IMR-90 (cell line): Measurements from ENCODE around the gene TTC24. TPM values are rescaled to one million over a fixed set of nuclear protein-coding genes. Genes with fewer than 3 reads are reported as not detected.

ENCODE experiments used
- ATAC-seq: fragments of 200-7000 bp; cut with Tn5 transposase; 2 replicates; pipeline ENCODE4 v1.9.1; 2020; ENCODE audit warnings: low read depth, mild to moderate bottlenecking, moderate library complexity
- BruUV-seq: library from RNA; stranded (reverse); fragments of 400-500 nt; replicated peaks from 2 replicates; lab custom pipeline; 2021; lab: Mats Ljungman, UMichigan
- CTCF ChIA-PET: fragments of 300-600 bp; formaldehyde crosslinking; extraction: SDS; loops from one replicate; lab custom pipeline; 2021; ENCODE audit warnings: antibody characterized with exemption; lab: Yijun Ruan, JAX
- POLR2A ChIA-PET: fragments of 300-600 bp; sonication (Branson Sonifier 250); formaldehyde crosslinking; loops from one replicate; lab custom pipeline; 2022; ENCODE audit warnings: antibody characterized with exemption; ENCODE audit not compliant: unreplicated experiment; lab: Charles Lee
- DNase-seq: peaks from one replicate; pipeline ENCODE4 v3.0.0; 2013
- H2AFZ ChIP-seq: replicated peaks from 2 replicates; pipeline ENCODE3; 2013; ENCODE audit warnings: low read length, mild to moderate bottlenecking; ENCODE audit not compliant: poor library complexity
- H2AK5ac ChIP-seq: 2 replicates; pipeline ENCODE4 v1.6.1; 2013; ENCODE audit warnings: low read depth, low read length, inconsistent platforms
- H2AK9ac ChIP-seq: replicated peaks from 2 replicates; pipeline ENCODE3; 2013; ENCODE audit warnings: mild to moderate bottlenecking, low read depth, low read length, moderate library complexity; ENCODE audit not compliant: poor library complexity
- H2BK120ac ChIP-seq: 2 replicates; pipeline ENCODE4 v1.6.1; 2013; ENCODE audit warnings: low read depth, low read length, inconsistent platforms
- H2BK15ac ChIP-seq: 3 replicates; pipeline ENCODE4 v1.6.1; 2013; ENCODE audit warnings: low read depth, low read length, inconsistent platforms
- H2BK20ac ChIP-seq: 2 replicates; pipeline ENCODE4 v1.6.1; 2013; ENCODE audit warnings: low read depth, mild to moderate bottlenecking, inconsistent platforms, low read length, moderate library complexity
- H2BK5ac ChIP-seq: 2 replicates; pipeline ENCODE4 v1.6.1; 2013; ENCODE audit warnings: mild to moderate bottlenecking, low read depth, low read length, inconsistent platforms; ENCODE audit not compliant: poor library complexity, severe bottlenecking
- H3K14ac ChIP-seq: replicated peaks from 2 replicates; pipeline ENCODE4 v1.6.1; 2013; ENCODE audit warnings: low read depth, low read length, inconsistent platforms
- H3K18ac ChIP-seq: 2 replicates; pipeline ENCODE4 v1.6.1; 2013; ENCODE audit warnings: low read depth, low read length, control low read depth
- H3K23ac ChIP-seq: 2 replicates; pipeline ENCODE4 v1.6.1; 2013; ENCODE audit warnings: low read depth, low read length, inconsistent platforms
- H3K27ac ChIP-seq: 2 replicates; pipeline ENCODE4 v1.5.1; 2013; ENCODE audit warnings: mild to moderate bottlenecking, control low read depth, low read length; ENCODE audit not compliant: insufficient read depth
- H3K27me3 ChIP-seq: 2 replicates; pipeline ENCODE4 v1.6.1; 2013; ENCODE audit warnings: low read length; ENCODE audit not compliant: control insufficient read depth, insufficient read depth
- H3K36me3 ChIP-seq: 2 replicates; pipeline ENCODE4 v1.6.1; 2013; ENCODE audit warnings: low read length, mixed read lengths; ENCODE audit not compliant: control insufficient read depth, insufficient read depth
- H3K4ac ChIP-seq: 2 replicates; pipeline ENCODE4 v1.6.1; 2013; ENCODE audit warnings: low read depth, low read length, inconsistent platforms
- H3K4me1 ChIP-seq: 2 replicates; pipeline ENCODE4 v1.6.1; 2013; ENCODE audit warnings: low read length, mixed read lengths; ENCODE audit not compliant: control insufficient read depth, insufficient read depth
- H3K4me2 ChIP-seq: 2 replicates; pipeline ENCODE4 v1.6.1; 2013; ENCODE audit warnings: low read depth, mild to moderate bottlenecking, control low read depth, low read length, moderate library complexity
- H3K4me3 ChIP-seq: 2 replicates; pipeline ENCODE4 v1.5.1; 2013; ENCODE audit warnings: low read depth, mild to moderate bottlenecking, control low read depth, low read length, moderate library complexity; ENCODE audit not compliant: insufficient read depth
- H3K56ac ChIP-seq: 2 replicates; pipeline ENCODE4 v1.6.1; 2013; ENCODE audit warnings: low read length, inconsistent platforms; ENCODE audit not compliant: insufficient read depth; ENCODE audit errors: extremely low read depth
- H3K79me1 ChIP-seq, 2 experiments: 2 replicates each; pipeline ENCODE4 v1.6.1; 2013; ENCODE audit warnings: low read length in 2 of 2, inconsistent platforms in 1 of 2, low read depth in 1 of 2
- H3K9ac ChIP-seq: 2 replicates; pipeline ENCODE4 v1.6.1; 2013; ENCODE audit warnings: low read depth, low read length, control low read depth
- H3K9me1 ChIP-seq: 2 replicates; pipeline ENCODE4 v1.6.1; 2013; ENCODE audit warnings: low read length, inconsistent platforms; ENCODE audit not compliant: insufficient read depth
- H3K9me3 ChIP-seq: 2 replicates; pipeline ENCODE4 v1.6.1; 2013; ENCODE audit warnings: low read length; ENCODE audit not compliant: control insufficient read depth, insufficient read depth
- H4K20me1 ChIP-seq: 2 replicates; pipeline ENCODE4 v1.6.1; 2013; ENCODE audit warnings: low read length, inconsistent platforms; ENCODE audit not compliant: insufficient read depth
- H4K5ac ChIP-seq: 2 replicates; pipeline ENCODE4 v1.6.1; 2013; ENCODE audit warnings: mild to moderate bottlenecking, low read depth, low read length, control low read depth
- H4K8ac ChIP-seq, 2 experiments: 2 replicates each; pipeline ENCODE4 v1.6.1; 2013; ENCODE audit warnings: low read depth in 2 of 2, low read length in 2 of 2, control low read depth in 1 of 2, inconsistent platforms in 1 of 2
- H4K91ac ChIP-seq: 2 replicates; pipeline ENCODE4 v1.6.1; 2013; ENCODE audit warnings: low read depth, low read length, inconsistent platforms; ENCODE audit not compliant: insufficient read depth
- BHLHE40 ChIP-seq: fragments of 150-350 bp; IDR thresholded peaks from 2 replicates; pipeline ENCODE4 v1.6.1; 2016; ENCODE audit warnings: mild to moderate bottlenecking, low read depth, low read length
- CEBPB ChIP-seq: IDR thresholded peaks from 2 replicates; pipeline ENCODE4 v1.6.1; 2012; ENCODE audit warnings: low read depth, low read length, improper control_type of control experiment
- FOS ChIP-seq: fragments of 150-350 bp; IDR thresholded peaks from 2 replicates; pipeline ENCODE4 v1.6.1; 2016; ENCODE audit warnings: low read depth, low read length
- MAZ ChIP-seq: IDR thresholded peaks from 2 replicates; pipeline ENCODE4 v1.6.1; 2012; ENCODE audit warnings: low read depth, mild to moderate bottlenecking, low read length, improper control_type of control experiment, moderate library complexity, borderline replicate concordance
- WGBS, 2 experiments: methylation state at CpG; one replicate each; pipeline versions ENCODE4 v1.1.5 to v1.1.7; 2013; ENCODE audit warnings: missing lambda C conversion rate in 2 of 2; ENCODE audit not compliant: insufficient read length in 1 of 2; ENCODE audit errors: extremely low coverage in 2 of 2; 5-methylcytosine and 5-hydroxymethylcytosine counted together
- dilution Hi-C: fragments of 300-500 bp; cut with HindIII; formaldehyde crosslinking; loops from one replicate; pipeline ENCODE4 v1.14.3; 2018; ENCODE audit warnings: low sequenced_read_pairs; ENCODE audit not compliant: unreplicated experiment
- in situ Hi-C: fragments of 300-500 bp; cut with MboI; formaldehyde crosslinking; loops from 3 replicates; pipeline ENCODE4 v1.14.3; 2019; ENCODE audit warnings: low sequenced_read_pairs, inconsistent platforms, mixed read lengths
- intact Hi-C: fragments of 100-400 bp; cut with micrococcal nuclease; formaldehyde crosslinking; loops from 2 replicates; pipeline ENCODE4 v1.10.0; 2022
- polyA plus RNA-seq, 3 experiments: library from polyadenylated mRNA; depleted of rRNA; stranded (reverse); fragments of >200 nt; gene quantifications; 2 replicates each; pipeline ENCODE4 v1.2.3, GENCODE V29; 2012; ENCODE audit warnings: low replicate concordance in 1 of 3
- total RNA-seq: library from RNA; depleted of rRNA; stranded (reverse); fragments of >200 nt; gene quantifications from 2 replicates; pipeline ENCODE4 v1.2.3, GENCODE V29; 2012
- TF ChIP-seq, protein P1 (sequence below): fragments of 150-350 bp; IDR thresholded peaks from 2 replicates; pipeline ENCODE4 v1.6.1; 2017; ENCODE audit warnings: mild to moderate bottlenecking, antibody characterized with exemption, low read length, low read depth
- TF ChIP-seq, protein P2 (sequence below): conservative IDR thresholded peaks from 2 replicates; pipeline ENCODE4 v1.5.1; 2012; ENCODE audit warnings: mild to moderate bottlenecking, low read depth, low read length, improper control_type of control experiment

The TTC24 gene
- total and polyA plus RNA-seq, 2 of the 4 experiments (the other 2 are of a cell fraction), result not detected

DNA sequence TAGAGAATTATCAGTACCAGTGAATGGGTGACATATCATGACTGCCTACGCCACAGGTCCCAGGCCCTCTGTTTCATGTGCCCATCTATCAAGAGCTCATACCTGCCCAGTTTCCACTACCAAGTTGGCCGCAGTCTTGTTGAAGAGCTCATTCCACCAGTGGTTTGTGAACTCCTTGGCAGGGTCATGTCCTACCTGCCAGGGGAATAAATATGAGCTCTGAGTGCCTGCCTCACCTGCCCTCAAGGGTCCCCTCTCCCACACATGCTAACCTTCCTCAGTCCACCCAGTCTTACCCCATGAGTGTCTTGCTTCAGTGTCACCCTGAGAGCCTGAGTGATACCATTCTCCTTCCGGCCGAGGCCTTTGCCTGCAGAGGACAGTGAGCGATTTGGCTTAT lies 18.6 kb downstream of the TTC24 start:
- Histone ChIP-seq H4K20me1 (no peaks in the 10 kb centered on the region), H2BK120ac (no peak overlapping the region), H3K18ac (no peak overlapping the region), H2BK20ac (no peak overlapping the region), H3K4ac (no peak overlapping the region), H3K36me3 (peaks cover 33% of the 10 kb centered on the region), H3K9me3 (no peaks in the 10 kb centered on the region), H3K27me3 (no peaks in the 10 kb centered on the region), H2AK5ac (no peak overlapping the region), H3K23ac (no peak overlapping the region), H3K9me1 (peaks cover 14% of the 10 kb centered on the region), H3K14ac (no peak overlapping the region), H2AK9ac (no peak overlapping the region), H3K27ac (no peak overlapping the region), H4K8ac (no peak overlapping the region), H4K5ac (no peak overlapping the region), H3K56ac (no peak overlapping the region), H4K91ac (no peak overlapping the region), H3K9ac (no peak overlapping the region), H3K4me1 (0 out of 2 replicates have a peak, but pooled peaks cover 4% of the 10 kb centered on the region), H3K4me2 (no peak overlapping the region), H2AFZ (no peak overlapping the region), H2BK15ac (no peak overlapping the region), H2BK5ac (no peak overlapping the region), H3K79me1 (peaks cover 16 to 57% of the 10 kb centered on the region in 2 experiments), H3K4me3 (no peak overlapping the region)
- in situ Hi-C loops, result no loop called here
- ChIA-PET CTCF (no interaction called here), POLR2A (no interaction called here)
- WGBS, 2 experiments, result 93% methylated on average over 5 of the region's 5 CpGs; no CpG with 5 or more reads in 1 of the 2 experiments
- TF ChIP-seq, protein P1, sequence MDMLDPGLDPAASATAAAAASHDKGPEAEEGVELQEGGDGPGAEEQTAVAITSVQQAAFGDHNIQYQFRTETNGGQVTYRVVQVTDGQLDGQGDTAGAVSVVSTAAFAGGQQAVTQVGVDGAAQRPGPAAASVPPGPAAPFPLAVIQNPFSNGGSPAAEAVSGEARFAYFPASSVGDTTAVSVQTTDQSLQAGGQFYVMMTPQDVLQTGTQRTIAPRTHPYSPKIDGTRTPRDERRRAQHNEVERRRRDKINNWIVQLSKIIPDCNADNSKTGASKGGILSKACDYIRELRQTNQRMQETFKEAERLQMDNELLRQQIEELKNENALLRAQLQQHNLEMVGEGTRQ, result no peak
- TF ChIP-seq, protein P2, sequence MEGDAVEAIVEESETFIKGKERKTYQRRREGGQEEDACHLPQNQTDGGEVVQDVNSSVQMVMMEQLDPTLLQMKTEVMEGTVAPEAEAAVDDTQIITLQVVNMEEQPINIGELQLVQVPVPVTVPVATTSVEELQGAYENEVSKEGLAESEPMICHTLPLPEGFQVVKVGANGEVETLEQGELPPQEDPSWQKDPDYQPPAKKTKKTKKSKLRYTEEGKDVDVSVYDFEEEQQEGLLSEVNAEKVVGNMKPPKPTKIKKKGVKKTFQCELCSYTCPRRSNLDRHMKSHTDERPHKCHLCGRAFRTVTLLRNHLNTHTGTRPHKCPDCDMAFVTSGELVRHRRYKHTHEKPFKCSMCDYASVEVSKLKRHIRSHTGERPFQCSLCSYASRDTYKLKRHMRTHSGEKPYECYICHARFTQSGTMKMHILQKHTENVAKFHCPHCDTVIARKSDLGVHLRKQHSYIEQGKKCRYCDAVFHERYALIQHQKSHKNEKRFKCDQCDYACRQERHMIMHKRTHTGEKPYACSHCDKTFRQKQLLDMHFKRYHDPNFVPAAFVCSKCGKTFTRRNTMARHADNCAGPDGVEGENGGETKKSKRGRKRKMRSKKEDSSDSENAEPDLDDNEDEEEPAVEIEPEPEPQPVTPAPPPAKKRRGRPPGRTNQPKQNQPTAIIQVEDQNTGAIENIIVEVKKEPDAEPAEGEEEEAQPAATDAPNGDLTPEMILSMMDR, result no peak
- TF ChIP-seq FOS (no peak), BHLHE40 (no peak), MAZ (no peak), CEBPB (no peak)
- DNase-seq (no peak), ATAC-seq (no peak)
- no TSS peak for BruUV-seq
- intact Hi-C loops, result no loop called here
- dilution Hi-C loops, result no loop called here
